HEK293 (cell line): ENCODE results near the gene CBFA2T2.

ENCODE experiments used
- KLF16 ChIP-seq: fragments of 450-650 bp; formaldehyde crosslinking; IDR thresholded peaks from 2 replicates; pipeline ENCODE4 v1.5.1; 2017; ENCODE audit warnings: missing biosample characterization, missing genetic modification characterization
- ZIC2 ChIP-seq: fragments of 450-650 bp; formaldehyde crosslinking; IDR thresholded peaks from 2 replicates; pipeline ENCODE4 v1.5.1; 2016; ENCODE audit warnings: missing biosample characterization, missing genetic modification characterization
- ZNF23 ChIP-seq: fragments of 450-650 bp; formaldehyde crosslinking; IDR thresholded peaks from 2 replicates; pipeline ENCODE4 v1.5.1; 2016; ENCODE audit warnings: missing biosample characterization, missing genetic modification characterization, borderline replicate concordance
- ZNF354C ChIP-seq: fragments of 450-650 bp; formaldehyde crosslinking; IDR thresholded peaks from 2 replicates; pipeline ENCODE4 v1.5.1; 2016; ENCODE audit warnings: missing biosample characterization, missing genetic modification characterization, low read depth, borderline replicate concordance
- ZNF558 ChIP-seq: fragments of 450-650 bp; formaldehyde crosslinking; IDR thresholded peaks from 2 replicates; pipeline ENCODE4 v1.5.1; 2016; ENCODE audit warnings: missing biosample characterization, missing genetic modification characterization
- ZNF660 ChIP-seq: fragments of 450-650 bp; IDR thresholded peaks from 2 replicates; pipeline ENCODE4 v1.5.1; 2018; ENCODE audit warnings: missing biosample characterization, mild to moderate bottlenecking, missing genetic modification characterization
- ZSCAN16 ChIP-seq: fragments of 450-650 bp; formaldehyde crosslinking; IDR thresholded peaks from 2 replicates; pipeline ENCODE4 v1.5.1; 2016; ENCODE audit warnings: missing biosample characterization, missing genetic modification characterization
- TF ChIP-seq, protein P1 (sequence below): fragments of 450-650 bp; formaldehyde crosslinking; IDR thresholded peaks from 2 replicates; pipeline ENCODE4 v1.5.1; 2016; ENCODE audit warnings: missing biosample characterization, missing genetic modification characterization

DNA sequence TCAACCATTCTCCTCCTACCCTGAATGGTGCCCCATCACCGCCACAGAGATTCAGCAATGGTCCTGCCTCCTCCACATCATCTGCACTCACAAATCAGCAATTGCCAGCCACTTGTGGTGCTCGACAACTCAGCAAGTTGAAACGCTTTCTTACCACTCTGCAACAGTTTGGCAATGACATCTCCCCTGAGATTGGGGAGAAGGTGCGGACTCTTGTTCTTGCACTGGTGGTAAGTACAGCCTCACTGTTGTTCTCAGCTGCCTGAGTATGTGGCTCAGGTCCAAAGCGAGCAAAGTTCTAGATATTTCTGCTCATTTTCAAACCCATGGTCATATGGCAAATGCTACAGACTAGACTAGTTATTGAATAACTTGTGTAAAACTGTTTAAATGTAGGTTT lies 121.2 kb downstream of the CBFA2T2 start:
- no peak for TF ChIP-seq ZNF354C (tag by site-specific recombination)
- TF ChIP-seq, protein P1, sequence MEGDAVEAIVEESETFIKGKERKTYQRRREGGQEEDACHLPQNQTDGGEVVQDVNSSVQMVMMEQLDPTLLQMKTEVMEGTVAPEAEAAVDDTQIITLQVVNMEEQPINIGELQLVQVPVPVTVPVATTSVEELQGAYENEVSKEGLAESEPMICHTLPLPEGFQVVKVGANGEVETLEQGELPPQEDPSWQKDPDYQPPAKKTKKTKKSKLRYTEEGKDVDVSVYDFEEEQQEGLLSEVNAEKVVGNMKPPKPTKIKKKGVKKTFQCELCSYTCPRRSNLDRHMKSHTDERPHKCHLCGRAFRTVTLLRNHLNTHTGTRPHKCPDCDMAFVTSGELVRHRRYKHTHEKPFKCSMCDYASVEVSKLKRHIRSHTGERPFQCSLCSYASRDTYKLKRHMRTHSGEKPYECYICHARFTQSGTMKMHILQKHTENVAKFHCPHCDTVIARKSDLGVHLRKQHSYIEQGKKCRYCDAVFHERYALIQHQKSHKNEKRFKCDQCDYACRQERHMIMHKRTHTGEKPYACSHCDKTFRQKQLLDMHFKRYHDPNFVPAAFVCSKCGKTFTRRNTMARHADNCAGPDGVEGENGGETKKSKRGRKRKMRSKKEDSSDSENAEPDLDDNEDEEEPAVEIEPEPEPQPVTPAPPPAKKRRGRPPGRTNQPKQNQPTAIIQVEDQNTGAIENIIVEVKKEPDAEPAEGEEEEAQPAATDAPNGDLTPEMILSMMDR (tag by site-specific recombination), result no peak
- no peak for TF ChIP-seq KLF16
- no peak for TF ChIP-seq ZIC2 (tag by site-specific recombination)
- no peak for TF ChIP-seq ZNF558 (tag by site-specific recombination)
- TF ChIP-seq ZNF660 (tag by site-specific recombination), result no peak
- TF ChIP-seq ZNF23 (tag by site-specific recombination), result no peak
- no peak for TF ChIP-seq ZSCAN16
